Epithelial cell of proximal tubule (primary cell): ENCODE results near the gene ZNF318. TPM values are rescaled to one million over a fixed set of nuclear protein-coding genes. Genes with fewer than 3 reads are reported as not detected.
A peak's percentile ranks its signal among the peaks of the same experiment; 100 is the strongest.
"Not testable (repeated sequence)": the region's sequence is repeated elsewhere in the genome, so short reads cannot be mapped to it uniquely, and the experiment has no call there.

Source experiments
- DNase-seq: peaks from one replicate; pipeline ENCODE4 v3.0.0-alpha.2; 2011; ENCODE audit warnings: low read depth
- H3K4me3 ChIP-seq: 2 replicates; pipeline ENCODE4 v1.5.1; 2011; ENCODE audit warnings: low read depth, mild to moderate bottlenecking, low read length
- total RNA-seq: library from RNA; depleted of rRNA; stranded (reverse); fragments of >200 nt; gene quantifications from 2 replicates; pipeline ENCODE4 v1.2.3, GENCODE V29; 2015
- TF ChIP-seq, protein P1 (sequence below): conservative IDR thresholded peaks from 2 replicates; pipeline ENCODE4 v1.5.1; 2012; ENCODE audit warnings: low read depth, mild to moderate bottlenecking, low read length

The ZNF318 gene
- total RNA-seq, 1 donor from 2014 or later: 7.7 TPM

DNA sequence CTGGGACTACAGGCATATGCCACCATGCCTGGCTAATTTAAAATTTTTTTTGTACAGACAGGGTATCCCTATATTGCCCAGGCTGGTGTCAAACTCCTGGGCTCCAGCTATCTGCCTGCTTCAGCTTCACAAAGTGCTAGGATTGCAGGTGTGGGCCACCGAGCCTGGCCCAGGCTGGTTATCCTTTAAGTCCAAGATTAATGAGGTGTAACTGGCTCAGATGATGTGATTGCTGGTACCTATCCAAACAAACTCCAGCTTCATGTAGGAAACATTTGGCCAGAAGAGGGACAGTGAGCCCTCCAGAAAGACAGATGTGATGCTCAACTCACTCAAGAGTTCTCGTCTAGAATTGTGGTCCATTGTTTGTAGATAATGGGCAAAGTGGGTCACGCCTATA, 9.2 kb upstream of the ZNF318 start:
- peak; percentile 22 for DNase-seq
- TF ChIP-seq, protein P1, sequence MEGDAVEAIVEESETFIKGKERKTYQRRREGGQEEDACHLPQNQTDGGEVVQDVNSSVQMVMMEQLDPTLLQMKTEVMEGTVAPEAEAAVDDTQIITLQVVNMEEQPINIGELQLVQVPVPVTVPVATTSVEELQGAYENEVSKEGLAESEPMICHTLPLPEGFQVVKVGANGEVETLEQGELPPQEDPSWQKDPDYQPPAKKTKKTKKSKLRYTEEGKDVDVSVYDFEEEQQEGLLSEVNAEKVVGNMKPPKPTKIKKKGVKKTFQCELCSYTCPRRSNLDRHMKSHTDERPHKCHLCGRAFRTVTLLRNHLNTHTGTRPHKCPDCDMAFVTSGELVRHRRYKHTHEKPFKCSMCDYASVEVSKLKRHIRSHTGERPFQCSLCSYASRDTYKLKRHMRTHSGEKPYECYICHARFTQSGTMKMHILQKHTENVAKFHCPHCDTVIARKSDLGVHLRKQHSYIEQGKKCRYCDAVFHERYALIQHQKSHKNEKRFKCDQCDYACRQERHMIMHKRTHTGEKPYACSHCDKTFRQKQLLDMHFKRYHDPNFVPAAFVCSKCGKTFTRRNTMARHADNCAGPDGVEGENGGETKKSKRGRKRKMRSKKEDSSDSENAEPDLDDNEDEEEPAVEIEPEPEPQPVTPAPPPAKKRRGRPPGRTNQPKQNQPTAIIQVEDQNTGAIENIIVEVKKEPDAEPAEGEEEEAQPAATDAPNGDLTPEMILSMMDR: peak; percentile 41
- H3K4me3 ChIP-seq: no peak overlapping the region

GRCh38 chr6:43377710-43378229, 8.3 kb upstream of the ZNF318 start:
- H3K4me3 ChIP-seq: no peak overlapping the region
- TF ChIP-seq, protein P1: no peak
- no peak for DNase-seq

- TF ChIP-seq, protein P1: no peak
- no peak overlapping the region for H3K4me3 ChIP-seq
- peak; percentile 30 for DNase-seq
Observed at GRCh38 chr6:43376551-43376981, 7.1 kb upstream of the ZNF318 start.

DNA sequence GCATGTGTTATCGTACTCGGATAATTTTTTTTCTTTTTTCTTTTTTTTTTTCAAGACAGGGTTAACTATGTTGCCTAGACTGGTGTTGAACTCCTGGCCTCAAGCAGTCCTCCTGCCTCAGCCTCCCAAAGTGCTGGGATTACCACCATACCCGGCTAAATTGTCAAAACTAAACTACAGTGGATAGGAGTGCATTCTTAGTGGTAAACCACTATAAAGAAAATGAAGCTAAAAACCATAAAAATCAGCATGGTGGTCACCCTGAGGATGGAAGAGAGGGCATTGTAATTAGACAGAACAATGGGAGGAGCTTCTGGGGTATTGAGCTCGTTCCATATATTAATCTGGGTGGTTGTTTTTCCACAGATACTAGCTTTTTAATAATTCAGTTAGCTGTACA, 6.2 kb upstream of the ZNF318 start:
- TF ChIP-seq, protein P1: no peak
- DNase-seq: no peak
- no peak overlapping the region for H3K4me3 ChIP-seq

GRCh38 chr6:43373252-43373875, 3.9 kb upstream of the ZNF318 start:
- TF ChIP-seq, protein P1: no peak
- DNase-seq: no peak
- no peak overlapping the region for H3K4me3 ChIP-seq

- not testable (repeated sequence) for DNase-seq
- peak overlapping the region; percentile 68 for H3K4me3 ChIP-seq
Observed at GRCh38 chr6:43370003-43370580, 645 bp upstream of the ZNF318 start.

DNA sequence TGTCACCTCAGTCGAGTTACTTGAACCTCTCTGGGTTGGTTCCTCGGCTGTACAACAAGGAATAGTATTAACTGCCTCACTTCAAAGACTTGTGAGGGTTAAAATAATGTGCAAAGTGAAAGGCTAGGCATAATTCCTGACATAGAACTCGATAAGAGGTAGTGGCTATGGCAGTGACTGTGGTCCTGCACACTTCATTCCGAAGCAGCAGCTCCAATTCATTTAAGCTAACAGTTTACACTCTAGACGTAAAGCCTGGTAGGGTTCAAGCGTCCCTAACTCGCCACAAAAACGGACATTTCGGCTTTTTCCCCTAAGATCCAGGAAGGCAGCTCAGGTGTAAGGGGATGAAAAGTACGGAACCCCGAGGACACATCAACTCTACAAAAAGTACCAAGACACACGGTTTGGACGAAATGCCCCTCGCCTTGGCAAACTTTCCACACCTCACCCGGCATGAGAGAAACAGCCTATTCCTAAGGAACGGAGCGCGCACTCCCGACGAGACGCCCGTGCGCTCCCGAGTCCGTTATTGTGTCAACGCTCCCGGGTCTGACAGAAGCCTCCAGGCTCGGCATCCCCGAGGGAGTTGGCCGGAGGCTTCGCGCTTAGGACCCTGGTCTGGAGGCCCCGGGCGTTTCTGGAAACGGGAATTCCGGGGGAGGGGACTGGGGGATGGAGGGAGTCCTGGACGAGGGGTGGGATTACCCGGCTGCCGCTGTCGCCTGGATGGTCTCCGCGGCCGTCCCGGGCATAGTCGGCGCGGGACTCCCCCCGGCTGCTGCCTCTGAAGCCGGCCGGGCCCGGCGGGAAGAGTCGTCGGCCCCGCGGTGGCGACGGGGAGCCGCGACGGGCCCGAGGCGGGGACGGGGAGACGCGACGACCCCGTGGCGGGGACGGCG, 937 bp downstream of the ZNF318 start:
- no peak for DNase-seq
- H3K4me3 ChIP-seq: peak overlapping the region; percentile 68
- TF ChIP-seq, protein P1: no peak
